Motor neuron (in vitro differentiated cells): ENCODE results near the gene AK5. TPM values are rescaled to one million over a fixed set of nuclear protein-coding genes. Genes with fewer than 3 reads are reported as not detected.

ENCODE experiments used
- ATAC-seq, 8 experiments: fragments of 200-7000 bp; cut with Tn5 transposase; replicated peaks in 6 of 8; 2 replicates each; pipeline ENCODE4 v1.8.0; 2021; ENCODE audit warnings: mild to moderate bottlenecking in 8 of 8, moderate library complexity in 8 of 8
- H3K27ac ChIP-seq, 2 donors: fragments of 250-450 bp; sonication (Bioruptor Pico); 2 replicates each; pipeline ENCODE4 v1.9.0; 2021; ENCODE audit warnings: antibody characterized with exemption in 2 of 2, mild to moderate bottlenecking in 2 of 2, moderate library complexity in 1 of 2
- H3K4me1 ChIP-seq, 2 donors: fragments of 250-450 bp; sonication (Bioruptor Pico); replicated peaks in 1 of 2; 2 replicates each; pipeline ENCODE4 v1.6.1; 2021; ENCODE audit warnings: antibody characterized with exemption in 2 of 2, mild to moderate bottlenecking in 2 of 2, moderate library complexity in 1 of 2
- H3K4me3 ChIP-seq, 5 donors: fragments of 250-450 bp; sonication (Bioruptor Pico); 2 replicates each; pipeline ENCODE4 v1.9.0; 2021; ENCODE audit warnings: antibody characterized with exemption in 5 of 5, mild to moderate bottlenecking in 5 of 5, moderate library complexity in 4 of 5
- WGBS, 10 experiments: fragments of 450-650 bp; shearing (Covaris generic); methylation state at CpG; one replicate each; pipeline ENCODE4 v1.0.0; 2022; 5-methylcytosine and 5-hydroxymethylcytosine counted together
- in situ Hi-C, 9 experiments: fragments of 400-800 bp; cut with MboI; loops; one replicate each; pipeline ENCODE4 v1.15.0; 2021; ENCODE audit warnings: low sequenced_read_pairs in 9 of 9, low pct_unique_long_range_greater_than_20kb in 2 of 9; ENCODE audit not compliant: unreplicated experiment in 9 of 9
- total RNA-seq, 8 experiments: library from RNA; unstranded; fragments of 300-600 nt; gene quantifications; 2 replicates each; pipeline versions ENCODE4 v1.2.3 to v1.2.4, GENCODE V29; 2022

Gene AK5
- 10 to 100 TPM in 1 of 8 experiments, 1 to 10 TPM in 5, under 1 TPM in 2; 0.31 to 21.2 (median 4.3) TPM for total RNA-seq

- H3K4me3 ChIP-seq = peak within 1 kb of the TSS; percentile 49 to 70 (median 59)
- 0 to 86% (median 13%) methylated on average over 1 to 30 of the region's 71 CpGs; no CpG with 5 or more reads in 4 of the 10 experiments for WGBS, 10 experiments
- in situ Hi-C loops = no loop called here
- ATAC-seq = peak; percentile 83 to 95 (median 88)
- peaks cover 5 to 9% of the 10 kb centered on the region in 2 donors for H3K4me1 ChIP-seq
- H3K27ac ChIP-seq = peak within 1 kb of the TSS; percentile 10 to 21
Measured at GRCh38 chr1:77281491-77282186, at the start of gene AK5. Gene AK5 (plus strand): TSS chr1:77282019. CDS start chr1:77282314, 295 bp downstream.

DNA sequence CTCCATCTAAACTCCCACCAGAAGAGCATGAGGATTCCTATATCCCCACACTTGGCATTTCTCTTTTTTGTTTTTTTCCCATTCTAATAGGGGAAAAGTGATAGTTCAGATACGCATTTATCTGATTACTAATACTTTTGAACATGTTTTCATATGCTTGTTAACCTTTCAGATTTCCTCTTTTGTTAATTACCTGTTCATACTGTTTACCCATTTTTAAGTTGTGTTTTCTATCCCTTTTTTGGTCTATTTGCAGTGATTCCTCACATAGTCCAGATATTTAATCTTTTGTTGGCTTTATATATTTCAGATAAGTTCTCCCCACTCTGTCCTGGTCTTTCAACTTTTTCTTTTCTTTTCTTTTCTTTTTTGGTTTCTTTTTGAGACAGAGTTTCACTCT is 49.0 kb upstream of the AK5 start:
- no peak overlapping the region for H3K27ac ChIP-seq
- in situ Hi-C loops = no loop called here
- no peak for ATAC-seq
- no peaks in the 10 kb centered on the region for H3K4me1 ChIP-seq
- H3K4me3 ChIP-seq = no peak overlapping the region
- 86 to 100% (median 100%) methylated on average over 1 of the region's 1 CpG; no CpG with 5 or more reads in 2 of the 10 experiments for WGBS, 10 experiments

DNA sequence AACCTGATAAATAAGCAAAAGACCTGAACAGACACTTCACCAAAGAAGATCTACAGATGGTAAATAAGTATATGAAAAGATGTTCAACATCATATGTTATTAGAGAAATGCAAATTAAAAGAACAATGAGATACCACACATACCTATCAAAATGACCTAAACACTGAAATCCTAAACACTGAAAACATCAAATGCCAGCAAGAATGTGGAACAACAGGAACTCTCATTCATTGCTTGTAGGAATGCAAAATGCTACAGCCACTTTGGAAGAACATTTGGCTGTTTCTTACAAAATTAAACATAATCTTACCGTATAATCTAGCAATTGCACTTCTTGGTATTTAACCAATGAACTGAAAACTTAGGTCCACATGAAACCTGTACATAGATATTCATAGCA is 47.7 kb upstream of the AK5 start:
- no peak for ATAC-seq
- Histone ChIP-seq H3K27ac (no peak overlapping the region), H3K4me1 (no peaks in the 10 kb centered on the region), H3K4me3 (no peak overlapping the region)
- in situ Hi-C loops = no loop called here
- 54 to 100% (median 100%) methylated on average over 1 of the region's 1 CpG; no CpG with 5 or more reads in 2 of the 10 experiments for WGBS, 10 experiments

DNA sequence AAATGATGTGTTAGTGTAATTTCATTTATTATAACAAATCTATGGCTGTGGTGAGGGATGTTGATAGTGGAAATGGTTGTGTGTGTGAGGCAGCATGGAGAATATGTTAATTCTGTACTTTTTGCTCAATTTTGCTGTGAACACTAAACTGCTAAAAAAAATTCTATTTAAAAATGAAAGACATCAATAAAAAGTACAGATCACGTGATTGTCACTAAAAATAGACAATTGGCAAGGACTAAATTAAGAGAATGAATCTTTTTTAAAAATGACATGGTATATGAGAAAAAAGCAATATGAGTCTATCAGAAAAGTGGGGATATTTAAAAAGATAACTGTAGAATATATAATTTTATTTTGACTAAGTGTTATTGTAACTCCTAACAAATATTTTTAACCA is 46.9 kb upstream of the AK5 start:
- ATAC-seq = no peak
- Histone ChIP-seq H3K4me1 (no peaks in the 10 kb centered on the region), H3K27ac (no peak overlapping the region), H3K4me3 (no peak overlapping the region)
- WGBS, 10 experiments = 6 to 100% (median 75%) methylated on average over 1 of the region's 1 CpG
- in situ Hi-C loops = no loop called here

DNA sequence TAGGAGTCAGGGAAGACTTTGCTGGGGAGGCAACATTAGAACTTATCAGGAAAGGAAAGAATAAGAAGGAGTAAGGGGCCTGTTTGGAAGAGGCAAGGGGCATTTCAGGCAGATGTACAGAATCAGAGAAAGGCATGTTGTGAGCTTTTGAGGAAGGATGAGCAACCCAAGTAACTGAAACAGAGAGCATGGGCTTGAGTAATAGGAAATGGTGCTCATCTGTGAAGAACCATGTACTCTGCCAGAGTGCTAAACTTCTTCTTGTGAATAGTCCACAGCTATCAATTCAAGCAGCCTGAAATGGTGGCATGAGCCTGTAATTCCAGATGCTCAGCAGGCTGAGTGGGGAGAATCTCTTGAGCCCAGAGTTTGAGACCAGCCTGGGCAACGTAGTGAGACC is 43.4 kb upstream of the AK5 start:
- H3K4me3 ChIP-seq = no peak overlapping the region
- ATAC-seq = no peak
- WGBS, 10 experiments = 33 to 100% (median 90%) methylated on average over 1 of the region's 1 CpG; no CpG with 5 or more reads in 3 of the 10 experiments
- H3K4me1 ChIP-seq = no peaks in the 10 kb centered on the region
- no peak overlapping the region for H3K27ac ChIP-seq
- in situ Hi-C loops = no loop called here

DNA sequence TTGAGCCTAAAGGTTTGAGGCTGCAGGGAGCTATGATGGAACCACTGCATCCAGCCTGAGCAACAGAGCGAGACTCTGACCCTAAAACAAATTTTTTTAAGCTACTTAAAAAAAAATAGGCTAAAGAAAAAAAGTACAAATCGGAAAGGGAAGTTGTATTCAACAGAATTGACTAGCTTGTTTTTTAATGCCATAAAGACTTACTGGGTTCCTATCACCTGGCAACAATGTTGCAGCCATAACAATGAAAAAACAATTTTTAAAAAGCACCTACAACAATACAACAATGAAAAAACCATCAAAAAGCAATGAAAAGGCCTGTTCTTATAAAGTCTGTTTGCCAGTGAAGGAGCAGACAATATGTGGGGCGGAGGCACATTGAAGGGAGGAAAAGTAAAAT is 42.5 kb upstream of the AK5 start:
- in situ Hi-C loops = no loop called here
- 47 to 94% (median 69%) methylated on average over 2 to 3 of the region's 3 CpGs for WGBS, 10 experiments
- Histone ChIP-seq H3K4me3 (no peak overlapping the region), H3K27ac (no peak overlapping the region), H3K4me1 (no peaks in the 10 kb centered on the region)
- no peak for ATAC-seq

- WGBS, 10 experiments = 13 to 96% (median 89%) methylated on average over 1 to 2 of the region's 2 CpGs; no CpG with 5 or more reads in 1 of the 10 experiments
- Histone ChIP-seq H3K4me1 (no peaks in the 10 kb centered on the region), H3K4me3 (no peak overlapping the region), H3K27ac (no peak overlapping the region)
- ATAC-seq = no peak
- in situ Hi-C loops = no loop called here
Measured at GRCh38 chr1:77245830-77246229, 36.0 kb upstream of the AK5 start.

GRCh38 chr1:77250126-77250525 is 31.7 kb upstream of the AK5 start:
- ATAC-seq = no peak
- Histone ChIP-seq H3K4me1 (no peaks in the 10 kb centered on the region), H3K4me3 (no peak overlapping the region), H3K27ac (no peak overlapping the region)
- 0 to 100% (median 83%) methylated on average over 1 of the region's 1 CpG for WGBS, 10 experiments
- in situ Hi-C loops = no loop called here

DNA sequence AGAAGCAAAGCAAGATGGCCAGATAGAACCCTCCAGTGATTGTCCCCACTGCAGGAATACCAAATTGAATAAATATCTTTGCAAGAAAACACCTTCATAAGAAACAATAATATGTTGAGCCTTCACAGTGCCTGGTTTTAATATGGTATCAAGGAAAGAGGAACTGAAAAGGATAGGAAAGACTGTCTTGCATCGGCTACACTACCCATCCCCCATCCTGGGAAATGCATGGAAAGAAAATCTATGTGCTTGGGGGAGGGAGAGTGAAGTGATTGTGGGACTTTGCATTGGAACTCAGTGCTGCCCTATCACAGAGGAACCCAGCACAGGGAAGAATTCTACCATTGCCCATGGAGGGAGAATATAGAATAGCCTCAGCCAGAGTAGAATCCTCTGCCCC is 28.6 kb upstream of the AK5 start:
- WGBS, 10 experiments = 0 to 100% (median 67%) methylated on average over 1 of the region's 1 CpG; no CpG with 5 or more reads in 3 of the 10 experiments
- Histone ChIP-seq H3K27ac (no peak overlapping the region), H3K4me3 (no peak overlapping the region), H3K4me1 (no peaks in the 10 kb centered on the region)
- ATAC-seq = no peak
- in situ Hi-C loops = no loop called here

- Histone ChIP-seq H3K27ac (no peak overlapping the region), H3K4me3 (no peak overlapping the region), H3K4me1 (no peaks in the 10 kb centered on the region)
- WGBS, 10 experiments = 14 to 82% (median 33%) methylated on average over 1 of the region's 1 CpG; no CpG with 5 or more reads in 3 of the 10 experiments
- in situ Hi-C loops = no loop called here
- ATAC-seq = no peak
Measured at GRCh38 chr1:77263708-77264107, 18.1 kb upstream of the AK5 start.

DNA sequence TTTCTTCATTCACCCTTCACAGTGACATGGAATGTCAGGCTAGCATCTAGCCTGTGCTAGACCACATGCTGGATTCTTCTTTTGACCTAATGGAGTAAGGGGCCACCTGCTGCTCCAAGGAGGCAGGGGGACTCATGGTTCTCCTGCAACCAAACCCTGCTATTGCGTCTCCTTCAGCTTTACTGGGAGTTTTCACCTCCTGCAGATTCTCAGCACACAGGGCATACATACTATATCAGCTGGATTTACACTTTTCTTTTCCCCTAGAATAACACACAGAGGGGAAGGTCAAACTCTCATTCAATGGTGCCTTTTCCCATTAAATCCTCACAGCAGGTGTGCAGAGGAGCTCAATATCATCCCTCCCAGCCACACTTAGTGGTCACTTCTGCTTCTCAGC is 16.6 kb upstream of the AK5 start:
- H3K4me1 ChIP-seq = no peaks in the 10 kb centered on the region
- in situ Hi-C loops = no loop called here
- H3K4me3 ChIP-seq = no peak overlapping the region
- WGBS, 10 experiments = 75 to 100% (median 86%) methylated on average over 1 of the region's 1 CpG; no CpG with 5 or more reads in 7 of the 10 experiments
- H3K27ac ChIP-seq = no peak overlapping the region
- ATAC-seq = no peak

DNA sequence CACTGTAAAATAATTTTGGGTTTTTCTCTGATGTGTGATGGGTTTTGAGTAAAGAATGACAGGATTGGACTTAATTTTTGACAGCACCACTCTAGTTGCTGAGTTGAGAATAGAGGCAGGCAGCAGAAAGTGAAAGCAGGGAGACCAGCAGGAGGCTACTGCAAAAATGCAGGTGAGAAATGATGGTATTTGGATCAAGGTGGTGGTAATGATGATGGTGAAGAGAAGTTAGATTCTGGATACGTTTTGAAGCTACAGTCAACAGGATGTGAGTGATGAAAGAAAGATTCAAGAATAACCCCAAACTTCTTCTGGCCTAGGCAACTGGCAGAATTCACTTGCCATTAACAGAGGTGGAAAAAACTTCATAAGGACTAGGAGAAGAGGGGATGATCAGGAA is 14.8 kb upstream of the AK5 start:
- ATAC-seq = no peak
- no peaks in the 10 kb centered on the region for H3K4me1 ChIP-seq
- H3K27ac ChIP-seq = no peak overlapping the region
- in situ Hi-C loops = no loop called here
- no peak overlapping the region for H3K4me3 ChIP-seq
- 17 to 90% (median 47%) methylated on average over 1 of the region's 1 CpG; no CpG with 5 or more reads in 2 of the 10 experiments for WGBS, 10 experiments

- peak in 6 of 8 experiments; percentile 35 to 71 (median 49) for ATAC-seq
- Histone ChIP-seq H3K4me3 (no peak overlapping the region), H3K4me1 (no peaks in the 10 kb centered on the region), H3K27ac (no peak overlapping the region)
- in situ Hi-C loops = no loop called here
Measured at GRCh38 chr1:77271852-77272580, 9.8 kb upstream of the AK5 start.

- in situ Hi-C loops = no loop called here
- Histone ChIP-seq H3K27ac (no peak overlapping the region), H3K4me3 (no peak overlapping the region), H3K4me1 (no peaks in the 10 kb centered on the region)
- no peak for ATAC-seq
Measured at GRCh38 chr1:77273891-77274290, 7.9 kb upstream of the AK5 start.
